ENCODE data around the gene PRKAA2.

- TF ChIP-seq, protein P1, sequence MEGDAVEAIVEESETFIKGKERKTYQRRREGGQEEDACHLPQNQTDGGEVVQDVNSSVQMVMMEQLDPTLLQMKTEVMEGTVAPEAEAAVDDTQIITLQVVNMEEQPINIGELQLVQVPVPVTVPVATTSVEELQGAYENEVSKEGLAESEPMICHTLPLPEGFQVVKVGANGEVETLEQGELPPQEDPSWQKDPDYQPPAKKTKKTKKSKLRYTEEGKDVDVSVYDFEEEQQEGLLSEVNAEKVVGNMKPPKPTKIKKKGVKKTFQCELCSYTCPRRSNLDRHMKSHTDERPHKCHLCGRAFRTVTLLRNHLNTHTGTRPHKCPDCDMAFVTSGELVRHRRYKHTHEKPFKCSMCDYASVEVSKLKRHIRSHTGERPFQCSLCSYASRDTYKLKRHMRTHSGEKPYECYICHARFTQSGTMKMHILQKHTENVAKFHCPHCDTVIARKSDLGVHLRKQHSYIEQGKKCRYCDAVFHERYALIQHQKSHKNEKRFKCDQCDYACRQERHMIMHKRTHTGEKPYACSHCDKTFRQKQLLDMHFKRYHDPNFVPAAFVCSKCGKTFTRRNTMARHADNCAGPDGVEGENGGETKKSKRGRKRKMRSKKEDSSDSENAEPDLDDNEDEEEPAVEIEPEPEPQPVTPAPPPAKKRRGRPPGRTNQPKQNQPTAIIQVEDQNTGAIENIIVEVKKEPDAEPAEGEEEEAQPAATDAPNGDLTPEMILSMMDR (IDR thresholded peaks at IDR 0.05; ENCODE audit: low read length) = no peak
- TF ChIP-seq EZH2 (IDR thresholded peaks at IDR 0.05; ENCODE audit: borderline replicate concordance, low read length) = no peak
Measured at GRCh38 chr1:56703747-56704146, 58.6 kb downstream of the PRKAA2 start.
